RWPE2 (cell line): ENCODE results near the gene FIBIN.
"Not testable (repeated sequence)": the region's sequence is repeated elsewhere in the genome, so short reads cannot be mapped to it uniquely, and the experiment has no call there.

Experiments used
- ATAC-seq: fragments of 200-7000 bp; cut with Tn5 transposase; 3 replicates; pipeline ENCODE4 v1.9.1; 2021; ENCODE audit warnings: low read depth
- DNase-seq: peaks from one replicate; pipeline ENCODE4 v3.0.0-alpha.2; 2020; ENCODE audit warnings: low spot score
- H3K27ac ChIP-seq: fragments of 450-650 bp; 2 replicates; pipeline ENCODE4 v1.5.1; 2017; ENCODE audit warnings: mild to moderate bottlenecking; ENCODE audit not compliant: poor library complexity, severe bottlenecking
- H3K27me3 ChIP-seq: fragments of 250-450 bp; sonication (Bioruptor Pico); 2 replicates; pipeline ENCODE4 v1.5.1; 2021; ENCODE audit warnings: mild to moderate bottlenecking, moderate library complexity; ENCODE audit not compliant: insufficient read depth, poor library complexity, severe bottlenecking
- H3K36me3 ChIP-seq: fragments of 250-450 bp; sonication (Bioruptor Pico); 2 replicates; pipeline ENCODE4 v1.5.1; 2020; ENCODE audit warnings: low read depth, mild to moderate bottlenecking, moderate library complexity
- H3K4me1 ChIP-seq: fragments of 250-450 bp; sonication (Bioruptor Pico); 2 replicates; pipeline ENCODE4 v1.5.1; 2021; ENCODE audit warnings: mild to moderate bottlenecking, moderate library complexity; ENCODE audit not compliant: insufficient read depth, poor library complexity, severe bottlenecking
- H3K4me3 ChIP-seq: fragments of 250-450 bp; sonication (Bioruptor Pico); 2 replicates; pipeline ENCODE4 v1.5.1; 2021; ENCODE audit warnings: mild to moderate bottlenecking, moderate library complexity; ENCODE audit not compliant: severe bottlenecking
- H3K9me3 ChIP-seq: fragments of 250-450 bp; sonication (Bioruptor Pico); 2 replicates; pipeline ENCODE4 v1.5.1; 2021; ENCODE audit warnings: mild to moderate bottlenecking, moderate library complexity; ENCODE audit not compliant: severe bottlenecking
- TF ChIP-seq, protein P1 (sequence below): fragments of 450-650 bp; IDR thresholded peaks from one replicate; pipeline ENCODE4 v1.5.1; 2017; ENCODE audit warnings: mild to moderate bottlenecking, moderate library complexity; ENCODE audit not compliant: poor library complexity, severe bottlenecking

The FIBIN gene

DNA sequence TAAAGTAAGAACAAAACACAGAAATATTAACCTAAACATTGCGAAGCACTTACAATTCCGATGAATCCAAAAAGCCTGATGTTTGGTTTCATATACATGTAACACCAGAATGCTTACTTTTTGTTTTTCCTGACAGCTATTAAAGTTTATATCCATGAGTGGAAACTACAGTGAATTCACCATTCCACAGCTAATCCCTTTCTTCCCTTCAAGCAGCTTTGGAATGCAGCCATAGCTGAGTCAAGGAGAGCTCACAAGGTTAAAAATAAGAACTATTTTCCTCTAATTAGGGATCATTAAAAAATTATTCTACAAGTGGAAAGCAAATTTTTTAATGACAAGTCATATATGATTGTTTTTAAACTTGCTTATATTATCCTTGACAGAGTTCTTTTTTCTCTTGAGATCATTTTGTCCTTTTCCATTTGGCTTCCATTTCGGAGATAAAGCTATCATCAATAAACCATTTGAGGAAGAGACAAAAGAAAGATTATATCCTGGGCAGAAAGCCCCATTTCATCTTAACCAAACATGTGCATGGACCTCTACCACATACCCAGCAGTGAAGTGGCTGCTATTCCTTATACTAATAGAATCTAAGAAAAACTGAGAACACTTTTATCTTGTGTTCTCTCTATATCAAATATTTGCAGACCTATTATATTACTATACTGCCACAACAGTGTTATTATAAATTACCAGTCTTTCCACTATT, 19.7 kb upstream of the FIBIN start:
- Histone ChIP-seq H3K36me3 (no peaks in the 10 kb centered on the region), H3K27me3 (no peaks in the 10 kb centered on the region), H3K4me3 (no peak overlapping the region), H3K27ac (peak overlapping the region; percentile 33), H3K4me1 (peaks cover 10% of the 10 kb centered on the region), H3K9me3 (no peaks in the 10 kb centered on the region)
- no peak for DNase-seq
- TF ChIP-seq, protein P1, sequence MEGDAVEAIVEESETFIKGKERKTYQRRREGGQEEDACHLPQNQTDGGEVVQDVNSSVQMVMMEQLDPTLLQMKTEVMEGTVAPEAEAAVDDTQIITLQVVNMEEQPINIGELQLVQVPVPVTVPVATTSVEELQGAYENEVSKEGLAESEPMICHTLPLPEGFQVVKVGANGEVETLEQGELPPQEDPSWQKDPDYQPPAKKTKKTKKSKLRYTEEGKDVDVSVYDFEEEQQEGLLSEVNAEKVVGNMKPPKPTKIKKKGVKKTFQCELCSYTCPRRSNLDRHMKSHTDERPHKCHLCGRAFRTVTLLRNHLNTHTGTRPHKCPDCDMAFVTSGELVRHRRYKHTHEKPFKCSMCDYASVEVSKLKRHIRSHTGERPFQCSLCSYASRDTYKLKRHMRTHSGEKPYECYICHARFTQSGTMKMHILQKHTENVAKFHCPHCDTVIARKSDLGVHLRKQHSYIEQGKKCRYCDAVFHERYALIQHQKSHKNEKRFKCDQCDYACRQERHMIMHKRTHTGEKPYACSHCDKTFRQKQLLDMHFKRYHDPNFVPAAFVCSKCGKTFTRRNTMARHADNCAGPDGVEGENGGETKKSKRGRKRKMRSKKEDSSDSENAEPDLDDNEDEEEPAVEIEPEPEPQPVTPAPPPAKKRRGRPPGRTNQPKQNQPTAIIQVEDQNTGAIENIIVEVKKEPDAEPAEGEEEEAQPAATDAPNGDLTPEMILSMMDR = no peak
- peak; percentile 58; the same call in 1 of the 3 replicates for ATAC-seq

- no peaks in the 10 kb centered on the region for H3K36me3 ChIP-seq
- H3K27ac ChIP-seq = peak overlapping the region; percentile 33
- no peaks in the 10 kb centered on the region for H3K9me3 ChIP-seq
- TF ChIP-seq, protein P1 = no peak
- no peak for ATAC-seq
- H3K27me3 ChIP-seq = no peaks in the 10 kb centered on the region
- DNase-seq = no peak
- peaks cover 10% of the 10 kb centered on the region for H3K4me1 ChIP-seq
- no peak overlapping the region for H3K4me3 ChIP-seq
These were observed 18.9 kb upstream of the FIBIN start for GRCh38 chr11:26974996-26975395.

- ATAC-seq (peak; percentile 78), DNase-seq (no peak)
- Histone ChIP-seq H3K27ac (peak overlapping the region; percentile 18), H3K4me1 (peaks cover 10% of the 10 kb centered on the region), H3K27me3 (no peaks in the 10 kb centered on the region), H3K36me3 (no peaks in the 10 kb centered on the region), H3K9me3 (no peaks in the 10 kb centered on the region), H3K4me3 (no peak overlapping the region)
- TF ChIP-seq, protein P1 = no peak
These were observed 17.5 kb upstream of the FIBIN start for GRCh38 chr11:26976389-26976788.

DNA sequence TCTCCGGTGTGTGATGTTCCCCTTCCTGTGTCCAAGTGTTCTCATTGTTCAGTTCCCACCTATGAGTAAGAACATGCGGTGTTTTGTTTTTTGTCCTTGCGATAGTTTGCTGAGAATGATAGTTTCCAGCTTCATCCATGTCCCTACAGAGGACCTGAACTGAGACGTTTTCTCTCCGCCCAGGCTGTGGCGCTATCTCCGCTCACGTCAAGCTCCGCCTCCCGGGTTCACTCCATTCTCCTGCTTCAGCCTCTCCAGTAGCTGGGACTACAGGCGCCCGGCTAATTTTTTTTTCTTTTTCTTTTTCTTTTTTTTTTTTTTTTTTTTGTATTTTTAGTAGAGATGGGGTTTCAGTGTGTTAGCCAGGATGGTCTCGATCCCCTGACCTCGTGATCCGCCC, 16.7 kb upstream of the FIBIN start:
- H3K27me3 ChIP-seq, H3K9me3 ChIP-seq, ATAC-seq, H3K4me3 ChIP-seq, DNase-seq, H3K36me3 ChIP-seq, H3K4me1 ChIP-seq, H3K27ac ChIP-seq: not testable (repeated sequence)

DNA sequence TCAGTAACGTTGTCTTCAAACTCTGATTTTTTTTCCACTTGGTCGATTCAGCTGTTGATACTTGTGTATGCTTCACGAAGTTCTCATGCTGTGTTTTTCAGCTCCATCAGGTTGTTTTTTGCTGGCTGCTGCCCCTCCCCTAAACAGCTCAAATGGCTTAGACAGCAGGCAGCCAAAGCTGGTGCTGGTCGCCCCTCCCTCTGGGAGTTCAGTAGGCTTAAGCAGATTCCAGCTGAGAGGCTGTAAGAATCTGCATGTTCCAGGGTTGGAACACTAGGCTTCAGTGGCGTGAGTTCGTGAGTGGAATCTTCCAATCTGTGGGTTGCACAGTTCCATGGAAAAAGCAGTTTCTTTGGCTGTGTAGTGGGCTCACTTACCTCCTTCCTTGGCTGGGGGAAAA, 10.3 kb upstream of the FIBIN start:
- TF ChIP-seq, protein P1 = no peak

More for the DNA sequence above, 10.3 kb upstream of the FIBIN start:
- Histone ChIP-seq H3K9me3 (no peaks in the 10 kb centered on the region), H3K36me3 (no peaks in the 10 kb centered on the region), H3K27ac (no peak overlapping the region), H3K4me1 (peaks cover 7% of the 10 kb centered on the region), H3K27me3 (no peaks in the 10 kb centered on the region), H3K4me3 (no peak overlapping the region)
- DNase-seq (no peak), ATAC-seq (no peak)
